ENCODE results near the gene KLHL26.
A peak's percentile ranks its signal among the peaks of the same experiment; 100 is the strongest.

The KLHL26 gene

GRCh38 chr19:18601875-18602274 lies 35.0 kb upstream of the KLHL26 start:
- no peak for DNase-seq

GRCh38 chr19:18603255-18603957 lies 33.4 kb upstream of the KLHL26 start:
- no peak for DNase-seq

- DNase-seq, result no peak
These were observed 32.6 kb upstream of the KLHL26 start for GRCh38 chr19:18603958-18604819.

- no peak for DNase-seq
These were observed 32.0 kb upstream of the KLHL26 start for GRCh38 chr19:18604820-18605159.

- no peak for DNase-seq
These were observed 31.7 kb upstream of the KLHL26 start for GRCh38 chr19:18605196-18605545.

GRCh38 chr19:18605546-18606280 lies 31.1 kb upstream of the KLHL26 start:
- DNase-seq, result no peak

- DNase-seq, result no peak
These were observed 30.3 kb upstream of the KLHL26 start, which contains the start of gene CRLF1 for GRCh38 chr19:18606281-18607225. CRLF1 (minus strand) TSS chr19:18606799; CDS start chr19:18606656, 143 bp downstream.

- no peak for DNase-seq
These were observed 29.4 kb upstream of the KLHL26 start for GRCh38 chr19:18607226-18608101.

- DNase-seq, result no peak
These were observed 28.6 kb upstream of the KLHL26 start for GRCh38 chr19:18608102-18608804.

GRCh38 chr19:18608805-18609716 lies 27.8 kb upstream of the KLHL26 start:
- DNase-seq, result no peak

GRCh38 chr19:18609717-18610051 lies 27.1 kb upstream of the KLHL26 start:
- no peak for DNase-seq

- DNase-seq, result no peak
These were observed 26.6 kb upstream of the KLHL26 start for GRCh38 chr19:18610245-18610555.

GRCh38 chr19:18610556-18611326 lies 26.1 kb upstream of the KLHL26 start:
- DNase-seq, result no peak

- peak; percentile 26 to 30 for DNase-seq
These were observed 25.3 kb upstream of the KLHL26 start for GRCh38 chr19:18611327-18612050.

GRCh38 chr19:18612051-18612771 lies 24.6 kb upstream of the KLHL26 start:
- DNase-seq, result no peak

- DNase-seq, result peak; percentile 58 to 63
These were observed 23.8 kb upstream of the KLHL26 start, which contains the start of gene TMEM59L for GRCh38 chr19:18612772-18613588. TMEM59L (plus strand) TSS chr19:18612870; CDS start chr19:18612959, 89 bp downstream.

Data from CD4-positive, alpha-beta T cell treated with Interleukin-1 beta for 1 hour (primary cell).